ENCODE measurements around the gene SMIM36.

DNA sequence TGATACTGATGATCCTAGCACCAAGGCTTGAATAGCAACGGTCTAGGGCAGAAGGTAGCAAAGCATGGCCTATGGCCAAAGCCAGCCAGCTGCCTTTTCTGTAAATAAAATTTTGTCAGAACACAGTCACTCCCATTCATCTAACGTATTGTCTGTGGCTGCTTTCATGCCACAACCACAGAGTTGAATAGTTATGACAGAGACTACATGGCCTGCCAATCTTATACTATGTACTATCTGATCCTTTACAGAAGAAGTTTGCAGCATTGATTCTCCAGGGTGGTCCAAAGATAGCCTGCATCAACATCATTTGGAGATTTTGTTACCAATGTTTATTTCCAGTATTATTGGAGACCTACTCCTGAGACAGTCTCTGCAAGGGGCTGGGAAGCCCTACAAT is 69.7 kb downstream of the SMIM36 start:
- TF ChIP-seq POLR2A (IDR thresholded peaks at IDR 0.05) (no peak), CTCF (IDR thresholded peaks at IDR 0.05) (no peak), EP300 (IDR thresholded peaks at IDR 0.05) (no peak)
